Measurements from ENCODE around the gene RPL36. TPM values are rescaled to one million over a fixed set of nuclear protein-coding genes. Genes with fewer than 3 reads are reported as not detected.

RPL36 gene
- total RNA-seq = 1,000 to 10,000 TPM in 1 of 2 donors, 100 to 1,000 TPM in 1; 628 to 1,303 TPM

- peaks cover 13% of the 10 kb centered on the region for H3K4me1 ChIP-seq (replicated peaks)
- intact Hi-C loops (cut with DNase I) = loop anchor here (1.0 to 2.0 kb wide), 2 partner anchors 30 to 68 kb away; partner anchors contain the start of genes CATSPERD, LONP1, SAFB and SAFB2
- H3K27me3 ChIP-seq (replicated peaks; ENCODE audit: insufficient read depth) = no peaks in the 10 kb centered on the region
- TF ChIP-seq POLR2AphosphoS5 (IDR thresholded peaks at IDR 0.05) = peak; percentile 97
- peak; percentile 91 to 100 (median 99) for TF ChIP-seq CTCF (IDR thresholded peaks at IDR 0.05)
- TF ChIP-seq POLR2A (IDR thresholded peaks at IDR 0.05) = peak; percentile 85
- peak within 1 kb of the TSS; percentile 54 to 73 for H3K4me3 ChIP-seq
- WGBS = under 1% methylated on average over 68 of the region's 73 CpGs
- peak; percentile 97 for DNase-seq (ENCODE audit: low spot score)
- H3K9me3 ChIP-seq = no peaks in the 10 kb centered on the region
- peaks cover 0 to 25% of the 10 kb centered on the region in 2 donors for H3K36me3 ChIP-seq
- peak within 1 kb of the TSS; percentile 86 to 89 for H3K27ac ChIP-seq
These were observed at the start of gene RPL36 for GRCh38 chr19:5690125-5690954. RPL36 (plus strand) TSS chr19:5690295; CDS start chr19:5690508, 213 bp downstream.

- no peak overlapping the region for H3K27ac ChIP-seq
- H3K27me3 ChIP-seq (replicated peaks; ENCODE audit: insufficient read depth) = no peaks in the 10 kb centered on the region
- peaks cover 4% of the 10 kb centered on the region for H3K4me1 ChIP-seq (replicated peaks)
- peaks cover 0 to under 1% of the 10 kb centered on the region in 2 donors for H3K36me3 ChIP-seq
- TF ChIP-seq POLR2A (IDR thresholded peaks at IDR 0.05) (no peak), POLR2AphosphoS5 (IDR thresholded peaks at IDR 0.05) (no peak), CTCF (IDR thresholded peaks at IDR 0.05) (no peak)
- 45% methylated on average over 4 of the region's 4 CpGs for WGBS
- H3K4me3 ChIP-seq = no peak overlapping the region
- no peaks in the 10 kb centered on the region for H3K9me3 ChIP-seq
- intact Hi-C loops (cut with DNase I) = no loop called here
- no peak for DNase-seq (ENCODE audit: low spot score)
These were observed 48.9 kb upstream of the RPL36 start for GRCh38 chr19:5641171-5641570.

- Histone ChIP-seq H3K27me3 (replicated peaks; ENCODE audit: insufficient read depth) (no peaks in the 10 kb centered on the region), H3K36me3 (peaks cover 4 to 8% of the 10 kb centered on the region in 2 donors), H3K9me3 (no peaks in the 10 kb centered on the region), H3K4me3 (no peak overlapping the region), H3K4me1 (replicated peaks) (peaks cover 4% of the 10 kb centered on the region), H3K27ac (no peak overlapping the region)
- intact Hi-C loops (cut with DNase I) = no loop called here
- no peak for DNase-seq (ENCODE audit: low spot score)
- TF ChIP-seq POLR2AphosphoS5 (IDR thresholded peaks at IDR 0.05) (no peak), POLR2A (IDR thresholded peaks at IDR 0.05) (no peak), CTCF (IDR thresholded peaks at IDR 0.05) (no peak)
- 90% methylated on average over 2 of the region's 2 CpGs for WGBS
These were observed 47.9 kb upstream of the RPL36 start for GRCh38 chr19:5642204-5642603.

- H3K36me3 ChIP-seq = peaks cover 4 to 8% of the 10 kb centered on the region in 2 donors
- no peak overlapping the region for H3K4me3 ChIP-seq
- intact Hi-C loops (cut with DNase I) = no loop called here
- H3K9me3 ChIP-seq = no peaks in the 10 kb centered on the region
- 90% methylated on average over 4 of the region's 4 CpGs for WGBS
- TF ChIP-seq POLR2A (IDR thresholded peaks at IDR 0.05) (no peak), CTCF (IDR thresholded peaks at IDR 0.05) (no peak)
- H3K27ac ChIP-seq = no peak overlapping the region
- no peaks in the 10 kb centered on the region for H3K27me3 ChIP-seq (replicated peaks; ENCODE audit: insufficient read depth)
- peaks cover 4% of the 10 kb centered on the region for H3K4me1 ChIP-seq (replicated peaks)
- DNase-seq (ENCODE audit: low spot score) = no peak
These were observed 47.0 kb upstream of the RPL36 start for GRCh38 chr19:5643060-5643459.

GRCh38 chr19:5644037-5644436 lies 46.1 kb upstream of the RPL36 start:
- H3K36me3 ChIP-seq = peaks cover 4 to 8% of the 10 kb centered on the region in 2 donors
- H3K9me3 ChIP-seq = no peaks in the 10 kb centered on the region
- no peak for DNase-seq (ENCODE audit: low spot score)
- peaks cover 4% of the 10 kb centered on the region for H3K4me1 ChIP-seq (replicated peaks)
- intact Hi-C loops (cut with DNase I) = no loop called here
- no peak overlapping the region for H3K27ac ChIP-seq
- no peak for TF ChIP-seq CTCF (IDR thresholded peaks at IDR 0.05)
- no peak for TF ChIP-seq POLR2A (IDR thresholded peaks at IDR 0.05)
- TF ChIP-seq POLR2AphosphoS5 (IDR thresholded peaks at IDR 0.05) = no peak
- no peaks in the 10 kb centered on the region for H3K27me3 ChIP-seq (replicated peaks; ENCODE audit: insufficient read depth)
- no peak overlapping the region for H3K4me3 ChIP-seq
- 67% methylated on average over 2 of the region's 2 CpGs for WGBS
